Activated CD4-positive, alpha-beta T cell treated with anti-CD3 and anti-CD28 coated beads for 1 hour (primary cell): Measurements from ENCODE around the gene DMBX1.
A peak's percentile ranks its signal among the peaks of the same experiment; 100 is the strongest.

Source experiments
- DNase-seq: peaks from one replicate; pipeline ENCODE4 v3.0.0-alpha.2; 2020

DMBX1 gene

DNA sequence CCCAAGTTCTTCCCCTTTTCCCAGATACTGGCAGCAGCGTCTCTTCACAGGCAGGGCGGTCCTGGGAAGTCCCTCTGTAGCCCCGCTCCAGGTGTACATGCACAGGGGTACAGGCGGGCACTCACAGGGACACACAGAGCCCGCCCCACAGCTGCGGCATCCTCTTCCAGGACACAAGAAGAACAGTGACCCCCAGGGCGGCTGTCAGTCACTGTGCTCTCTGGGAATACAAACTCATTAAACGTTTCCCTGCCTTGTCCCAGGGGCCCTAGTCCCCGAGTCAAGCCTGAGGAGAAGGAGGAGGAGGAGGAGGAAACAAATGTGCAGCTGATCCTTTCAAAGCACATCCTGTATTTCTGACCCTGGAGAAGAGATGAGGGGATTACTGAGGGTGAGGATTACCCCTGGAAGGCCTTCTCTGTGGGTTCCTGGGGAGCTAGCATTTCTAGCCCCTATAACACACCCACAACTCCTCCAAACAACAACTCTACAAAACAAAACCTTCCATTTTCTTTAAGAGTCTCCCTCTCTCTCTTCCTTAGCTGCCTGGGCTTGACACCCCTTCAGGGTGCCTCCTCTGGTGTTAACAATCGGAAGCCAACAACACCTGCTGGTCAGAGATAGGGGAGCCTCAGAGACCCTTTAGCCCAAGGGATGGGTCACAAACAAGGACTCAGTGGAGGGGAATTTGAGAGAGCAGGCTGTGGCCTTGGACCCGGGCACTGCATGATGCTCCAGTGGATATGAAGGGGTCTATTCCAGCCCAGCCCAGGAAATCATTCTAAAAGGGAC lies 28.4 kb upstream of the DMBX1 start:
- DNase-seq: no peak

DNA sequence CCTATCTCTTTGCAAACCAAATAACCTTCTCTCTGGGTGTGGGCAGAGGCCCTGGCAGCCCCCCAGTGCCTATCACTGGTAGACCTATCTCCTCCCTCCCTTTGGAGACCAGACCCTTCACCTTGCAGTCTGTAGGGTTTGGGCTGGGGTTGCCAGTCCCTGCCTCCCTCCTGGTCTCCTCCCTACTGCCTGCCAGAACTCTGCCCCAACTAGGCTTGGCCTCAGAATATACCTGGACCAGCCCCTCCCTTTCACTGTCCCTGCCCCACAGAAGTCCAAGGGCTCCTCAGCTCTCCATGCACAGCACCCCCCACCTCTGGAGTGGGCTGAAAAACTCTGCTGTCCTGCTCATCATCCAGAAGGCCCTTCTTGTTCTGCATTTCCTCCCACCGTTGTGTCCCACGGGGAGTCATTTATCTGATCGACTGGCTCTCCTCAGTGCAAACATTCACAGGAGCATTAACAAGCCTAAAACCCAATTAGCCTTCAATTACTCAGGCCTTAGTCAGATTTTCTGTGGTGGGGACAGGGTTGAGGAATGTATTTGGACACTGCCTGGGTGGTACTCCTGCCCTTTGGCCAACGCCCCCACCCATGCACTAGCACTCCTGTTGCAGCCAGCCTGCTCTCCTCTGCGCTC lies 27.7 kb upstream of the DMBX1 start:
- no peak for DNase-seq

GRCh38 chr1:46464013-46464548 lies 25.6 kb upstream of the DMBX1 start:
- DNase-seq: no peak

DNA sequence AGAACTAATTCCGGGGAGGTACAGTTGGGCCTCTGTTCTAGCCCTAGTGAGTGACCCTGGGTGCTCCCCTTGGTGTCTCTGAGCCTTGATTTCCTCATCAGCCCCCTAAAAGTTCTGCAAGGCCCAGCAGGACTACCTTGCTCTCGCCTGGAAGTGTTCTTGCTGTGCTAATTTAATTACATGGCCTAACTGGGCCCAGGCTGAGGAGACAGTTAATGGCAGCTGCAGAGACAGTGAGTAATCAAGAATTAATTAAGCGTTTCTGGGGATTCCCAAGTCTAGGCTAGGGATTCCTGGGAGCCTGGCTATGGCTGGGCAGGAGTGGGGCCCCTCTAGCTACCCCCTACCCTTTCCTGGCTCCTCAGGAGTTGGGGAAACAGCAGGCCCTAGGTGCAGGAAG lies 24.7 kb upstream of the DMBX1 start:
- no peak for DNase-seq

DNA sequence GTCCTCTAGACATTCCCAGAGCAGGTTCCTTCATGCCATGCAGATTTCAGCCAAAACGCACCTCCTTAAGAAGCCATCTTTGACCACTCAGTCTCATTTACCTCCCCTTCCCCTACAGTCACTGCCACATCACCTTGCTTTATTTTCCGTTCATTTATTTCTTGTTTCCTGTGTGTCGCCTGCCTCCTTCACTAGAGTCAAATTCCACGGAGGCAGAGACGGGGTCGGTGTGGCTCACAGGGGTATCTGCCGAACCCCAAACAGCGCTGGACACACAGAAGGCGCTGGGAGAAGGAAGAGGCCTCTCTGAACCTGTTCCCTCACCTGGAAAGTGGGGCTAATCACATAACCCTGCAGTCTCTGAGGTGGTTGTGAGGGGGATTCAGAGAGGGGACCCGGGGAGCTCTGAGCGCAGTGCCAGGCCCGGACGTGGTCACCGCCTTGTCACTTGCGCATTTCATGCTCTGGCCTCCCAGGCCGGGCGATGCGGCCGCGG lies 23.6 kb upstream of the DMBX1 start:
- no peak for DNase-seq

DNA sequence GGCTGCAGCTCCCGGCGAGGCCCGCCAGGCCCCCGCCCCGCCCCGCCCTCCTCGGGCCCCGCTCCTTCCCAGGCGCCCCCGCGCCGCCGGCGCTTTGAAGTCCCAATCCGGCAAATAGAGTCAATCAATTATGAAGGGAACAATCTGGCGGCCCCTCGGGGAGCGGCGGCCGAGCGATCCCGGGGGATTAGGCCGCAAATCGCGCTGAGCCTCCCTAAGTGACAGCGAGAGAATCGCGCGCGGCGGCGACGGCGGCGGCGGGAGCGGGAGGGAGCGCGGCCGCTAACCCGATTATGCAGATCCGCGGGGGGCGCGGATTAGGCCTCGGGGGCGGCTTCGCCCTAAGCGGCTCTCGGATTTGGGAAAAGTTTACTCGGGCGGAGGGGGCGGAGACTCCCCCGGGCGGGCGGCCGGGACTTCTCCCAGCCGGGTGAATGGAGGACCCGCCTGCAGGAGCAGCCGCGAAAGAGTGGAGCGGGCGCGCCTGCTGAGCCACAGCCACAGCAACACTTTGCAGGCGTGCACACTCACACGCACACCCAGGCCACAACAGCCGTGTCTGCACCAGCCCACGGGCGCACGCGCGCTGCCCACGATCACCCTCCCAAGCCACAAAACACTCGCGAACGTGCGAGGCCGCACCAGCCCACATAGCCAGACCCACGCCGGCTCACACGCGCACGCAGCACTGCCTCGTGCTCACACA lies 23.0 kb upstream of the DMBX1 start:
- DNase-seq: no peak

- no peak for DNase-seq
These were observed 22.5 kb upstream of the DMBX1 start for GRCh38 chr1:46467183-46467504.

- no peak for DNase-seq
These were observed 19.8 kb upstream of the DMBX1 start for GRCh38 chr1:46469881-46470280.

DNA sequence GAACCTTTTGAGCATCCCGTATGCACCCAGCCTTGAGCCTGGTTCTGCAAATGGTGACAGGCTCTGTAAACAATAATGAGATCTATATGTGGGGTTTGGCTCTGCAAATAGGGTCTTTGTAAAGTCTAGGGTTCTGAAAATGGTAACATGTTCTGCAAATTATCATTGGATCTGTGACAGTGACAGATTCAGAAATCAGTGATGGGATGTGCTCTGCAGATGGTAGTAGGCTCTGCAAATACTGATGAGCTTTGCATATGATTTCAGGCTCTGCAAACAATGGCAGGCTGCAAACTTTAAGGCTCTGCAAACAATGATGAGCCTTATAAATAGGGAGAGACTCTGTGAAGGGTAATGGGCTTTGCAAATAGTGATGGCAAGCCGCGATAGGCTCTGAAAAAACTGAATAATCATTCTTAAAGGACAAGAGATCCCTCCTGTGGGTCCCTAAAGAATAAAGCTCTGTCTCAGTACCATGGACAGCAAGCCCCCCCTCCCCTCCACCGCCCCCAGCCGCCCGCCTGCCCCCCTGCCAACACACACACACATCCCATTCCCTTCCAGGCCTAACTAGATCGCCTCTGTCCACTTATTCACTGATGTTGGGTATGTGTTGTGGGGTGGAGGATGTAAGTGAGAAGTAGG lies 17.7 kb upstream of the DMBX1 start:
- no peak for DNase-seq

DNA sequence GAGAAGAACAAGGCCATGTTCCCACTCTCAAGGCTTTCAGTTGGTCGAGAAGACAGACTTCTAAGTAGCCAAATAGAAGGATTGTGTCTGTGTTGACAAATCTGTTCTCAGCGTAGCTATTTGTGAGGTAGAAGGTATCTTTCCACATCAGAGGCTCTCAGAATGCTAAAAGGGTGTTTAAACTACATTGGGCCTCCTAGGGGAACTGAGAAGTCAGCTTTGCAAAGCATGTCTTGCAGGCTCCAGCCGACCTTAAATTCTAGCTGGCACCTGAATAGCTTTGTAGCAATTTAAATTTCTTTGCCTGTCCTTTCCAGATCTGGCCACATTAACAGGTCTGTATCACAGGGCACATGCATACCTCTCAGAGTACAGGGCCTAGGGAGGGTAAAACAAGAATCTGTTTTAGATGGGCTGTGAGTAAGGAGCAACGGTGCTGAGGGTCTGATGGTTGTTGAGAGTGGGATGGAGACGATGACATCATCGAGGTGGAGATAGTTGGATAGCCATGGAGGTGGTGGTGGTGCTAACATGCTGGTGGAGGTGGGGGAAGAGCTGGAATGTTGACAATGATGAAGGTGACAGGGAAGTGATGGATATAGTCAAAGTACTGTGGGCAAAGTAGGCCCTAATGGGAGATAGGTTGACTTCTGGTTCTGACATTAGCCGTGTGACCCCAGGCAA lies 17.0 kb upstream of the DMBX1 start:
- no peak for DNase-seq

DNA sequence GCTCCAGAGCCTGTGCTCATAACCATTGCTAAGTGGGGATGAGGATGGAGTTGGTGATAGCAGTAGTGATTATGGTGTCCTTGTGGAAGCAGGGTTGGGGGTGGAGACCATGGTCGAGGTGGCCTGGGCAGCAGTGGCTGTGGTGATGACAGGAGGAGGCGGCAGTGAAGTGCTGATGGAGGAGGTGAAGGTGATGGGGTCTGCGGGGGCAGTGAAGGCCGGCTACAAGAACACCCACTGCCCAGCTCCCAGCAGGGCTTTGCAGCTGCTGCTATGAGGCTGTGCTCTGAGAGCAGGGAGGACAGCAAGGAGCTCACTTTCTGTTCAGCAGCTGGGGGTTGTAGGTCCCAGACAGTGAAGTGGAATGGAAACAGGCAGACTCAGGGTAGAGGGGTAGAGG lies 15.6 kb upstream of the DMBX1 start:
- no peak for DNase-seq

DNA sequence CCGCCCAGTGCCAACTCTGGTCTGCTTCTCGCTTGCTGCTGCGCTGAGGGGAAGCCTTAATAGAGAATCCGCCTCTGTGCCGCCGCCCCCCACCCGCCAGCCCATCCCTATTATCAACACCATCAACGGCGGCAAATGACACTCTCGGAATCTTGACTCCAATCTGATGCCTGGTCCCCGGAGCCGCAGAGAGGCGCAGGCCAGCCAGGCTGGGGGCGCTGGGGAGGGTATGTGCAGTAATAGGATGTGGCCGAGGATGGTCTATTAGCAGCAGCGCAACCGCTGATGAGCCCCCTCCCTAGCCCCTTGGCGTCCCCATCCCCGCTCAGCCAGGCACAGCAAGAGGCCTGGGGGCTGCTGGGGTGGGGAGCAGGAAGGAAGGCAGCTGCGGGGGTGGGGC lies 15.1 kb upstream of the DMBX1 start:
- no peak for DNase-seq

DNA sequence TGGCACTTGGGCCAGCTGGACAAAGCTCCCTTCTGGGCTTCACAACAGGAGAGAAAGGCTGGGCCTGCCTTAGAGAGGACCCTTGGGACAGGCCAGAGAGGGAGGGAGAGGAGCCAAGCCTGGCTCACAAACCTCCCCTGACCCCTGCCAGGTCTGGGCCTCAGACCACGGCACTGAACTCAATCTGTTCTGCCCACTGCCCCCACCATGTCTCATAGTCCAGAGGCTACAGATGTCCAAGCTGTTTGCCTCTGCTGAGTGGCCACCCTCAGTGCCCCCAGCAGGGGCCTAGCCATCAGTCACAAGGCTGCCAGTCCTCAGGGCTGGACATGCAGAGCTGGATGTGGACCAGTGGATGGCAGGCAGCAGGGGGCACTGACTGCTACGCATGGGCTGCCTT lies 13.0 kb upstream of the DMBX1 start:
- DNase-seq: no peak

DNA sequence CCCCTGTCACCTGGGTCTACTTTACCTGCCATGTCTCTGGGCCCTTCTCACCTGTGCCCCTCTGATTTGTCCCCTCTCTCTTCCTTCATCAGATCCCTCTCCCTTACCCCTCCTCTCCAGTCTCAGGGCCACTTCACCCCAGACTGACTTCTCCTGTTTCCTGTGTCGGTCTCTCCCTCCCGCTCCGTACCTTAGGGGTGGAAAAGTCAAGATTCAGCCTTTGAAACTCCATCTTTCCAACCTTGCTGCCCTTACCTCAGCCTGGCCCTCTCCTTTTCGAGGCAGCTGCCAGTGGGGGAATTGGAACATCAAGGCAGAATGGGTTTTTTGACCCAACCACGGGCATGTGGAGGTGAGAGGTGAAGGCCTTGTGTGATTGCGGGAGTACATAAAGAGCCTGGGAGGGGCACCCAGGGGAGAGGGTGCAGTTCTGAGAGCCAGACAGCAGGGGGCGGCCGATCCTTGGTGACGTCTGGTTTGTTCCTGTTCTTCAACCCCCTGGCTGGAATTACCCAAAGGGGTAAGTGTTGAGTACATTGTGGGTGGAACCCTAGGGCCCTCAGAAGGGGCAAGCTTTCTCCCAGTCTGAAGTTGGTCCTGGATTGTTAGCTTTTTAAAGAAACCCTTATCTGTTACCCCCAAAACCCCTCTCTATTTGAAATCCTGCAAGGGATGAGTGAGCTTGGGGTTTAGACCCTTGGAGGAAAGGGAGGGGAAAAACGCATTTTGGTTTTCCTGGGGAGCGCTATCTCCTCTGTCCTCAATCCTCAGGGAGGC lies 12.3 kb upstream of the DMBX1 start:
- DNase-seq: peak; percentile 60

GRCh38 chr1:46478721-46479485 lies 10.7 kb upstream of the DMBX1 start:
- DNase-seq: no peak

DNA sequence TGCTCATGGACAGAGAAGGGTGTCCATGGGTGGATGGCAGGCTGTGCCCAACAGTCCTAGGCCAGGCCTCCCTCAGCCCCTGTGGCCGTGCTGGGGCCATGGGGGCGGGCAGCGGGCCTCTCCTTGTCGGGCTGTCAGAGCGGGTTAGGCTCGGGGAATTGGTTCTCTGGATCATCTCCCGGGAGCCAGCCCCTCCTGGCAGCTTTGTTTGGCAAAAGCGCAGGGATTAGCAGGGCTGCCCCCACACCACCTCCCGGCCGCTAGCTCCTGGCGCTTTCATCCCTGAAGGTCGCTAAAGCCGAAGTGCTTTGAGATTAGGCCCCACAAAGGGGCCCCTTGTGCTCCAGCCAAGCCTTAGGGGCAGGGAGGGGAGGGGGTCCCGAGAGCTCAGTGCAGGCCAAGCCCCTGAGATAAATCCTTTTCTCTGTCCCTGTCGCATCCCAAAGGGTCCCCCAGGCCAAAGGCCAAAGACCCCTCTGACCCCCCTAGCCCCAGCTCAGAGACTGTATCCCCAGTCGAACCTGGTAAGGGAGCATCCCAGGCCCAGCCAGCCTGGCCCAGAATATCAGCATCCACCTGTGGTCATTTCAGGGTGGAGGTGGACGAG lies 9.8 kb upstream of the DMBX1 start:
- no peak for DNase-seq

DNA sequence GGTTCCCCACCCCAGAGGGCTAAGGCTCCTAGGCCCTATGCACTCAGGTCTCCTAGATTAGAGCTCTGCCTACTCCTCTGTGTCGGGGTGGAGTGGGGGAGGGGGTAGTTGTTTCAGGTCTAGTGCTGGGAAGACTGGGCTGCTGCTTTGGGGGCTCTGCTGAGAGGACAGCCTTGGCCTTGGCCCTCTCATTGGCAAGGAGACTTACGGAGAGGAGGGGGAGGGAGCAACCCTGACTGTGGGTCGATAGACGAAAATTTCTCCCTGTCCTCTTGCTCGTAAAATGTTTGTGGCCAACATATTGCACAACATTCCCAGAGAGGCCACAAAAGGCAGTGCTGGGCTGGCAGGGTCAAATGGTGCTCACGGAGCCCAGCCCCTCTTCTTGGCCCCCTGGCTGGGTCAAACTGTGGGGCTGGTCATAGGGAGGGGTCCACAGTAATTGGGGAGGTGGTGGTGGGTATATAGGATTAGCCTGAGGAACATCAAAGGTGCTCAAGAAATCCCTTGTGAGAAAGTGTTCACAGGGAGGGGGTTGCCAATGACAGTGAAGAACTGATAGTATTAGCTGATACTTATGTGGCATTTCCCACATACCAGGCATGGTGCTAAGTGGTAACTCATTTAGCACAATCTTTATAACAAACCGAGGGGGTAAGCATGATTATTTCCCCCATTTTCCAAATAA lies 8.5 kb upstream of the DMBX1 start:
- no peak for DNase-seq

- no peak for DNase-seq
These were observed 7.7 kb upstream of the DMBX1 start for GRCh38 chr1:46481961-46482360.

- DNase-seq: no peak
These were observed 6.0 kb upstream of the DMBX1 start for GRCh38 chr1:46483589-46483988.
